NCI-H774 (cell line): Measurements from ENCODE around the gene RAB3IL1.

Source experiments
- DNase-seq: peaks from one replicate; lab custom pipeline; 2025; lab: John Stamatoyannopoulos, UW

The RAB3IL1 gene

GRCh38 chr11:61919705-61920631 is 2.6 kb upstream of the RAB3IL1 start:
- no peak for DNase-seq

GRCh38 chr11:61918938-61919704 is 1.8 kb upstream of the RAB3IL1 start:
- no peak for DNase-seq

GRCh38 chr11:61918251-61918937 is 1.0 kb upstream of the RAB3IL1 start:
- DNase-seq, result no peak

- DNase-seq, result no peak
These were observed 531 bp downstream of the RAB3IL1 start for GRCh38 chr11:61916737-61917333.

GRCh38 chr11:61914471-61915171 is 2.7 kb downstream of the RAB3IL1 start:
- no peak for DNase-seq

- no peak for DNase-seq
These were observed 3.5 kb downstream of the RAB3IL1 start for GRCh38 chr11:61913699-61914395.

- no peak for DNase-seq
These were observed 4.2 kb downstream of the RAB3IL1 start for GRCh38 chr11:61912991-61913698.

- DNase-seq, result no peak
These were observed 4.9 kb downstream of the RAB3IL1 start for GRCh38 chr11:61912530-61912898.

GRCh38 chr11:61911701-61912529 is 5.5 kb downstream of the RAB3IL1 start:
- no peak for DNase-seq

- DNase-seq, result no peak
These were observed 6.2 kb downstream of the RAB3IL1 start for GRCh38 chr11:61911128-61911700.

- DNase-seq, result no peak
These were observed 6.9 kb downstream of the RAB3IL1 start for GRCh38 chr11:61910187-61911127.

GRCh38 chr11:61908730-61909316 is 8.5 kb downstream of the RAB3IL1 start:
- no peak for DNase-seq

- no peak for DNase-seq
These were observed 9.3 kb downstream of the RAB3IL1 start for GRCh38 chr11:61907871-61908729.

GRCh38 chr11:61907282-61907681 is 10.1 kb downstream of the RAB3IL1 start:
- no peak for DNase-seq

- no peak for DNase-seq
These were observed 10.8 kb downstream of the RAB3IL1 start for GRCh38 chr11:61906522-61906909.

GRCh38 chr11:61905801-61906521 is 11.4 kb downstream of the RAB3IL1 start:
- DNase-seq, result no peak
